Central memory CD8-positive, alpha-beta T cell (primary cell): Measurements from ENCODE around the gene BTBD9.

Experiments
- ATAC-seq: fragments of 150-1000 bp; cut with Tn5 transposase; replicated peaks from 2 replicates; pipeline ENCODE4 v1.10.0; 2022; ENCODE audit warnings: mild to moderate bottlenecking, moderate FRiP score, moderate number of reproducible peaks; ENCODE audit not compliant: poor library complexity, severe bottlenecking; ENCODE audit errors: extremely low read depth
- DNase-seq, 2 donors: peaks; one replicate each; pipeline ENCODE4 v3.0.0; 2021; ENCODE audit warnings: low spot score in 2 of 2
- H3K27ac Mint-ChIP-seq: one replicate; pipeline ENCODE4 v1.8.0; 2022; ENCODE audit warnings: low read depth, mild to moderate bottlenecking, moderate library complexity, mixed read lengths
- H3K27me3 Mint-ChIP-seq: one replicate; pipeline ENCODE4 v1.8.0; 2022; ENCODE audit warnings: mixed read lengths
- H3K36me3 Mint-ChIP-seq: one replicate; pipeline ENCODE4 v1.8.0; 2022; ENCODE audit warnings: mild to moderate bottlenecking, moderate library complexity, mixed read lengths; ENCODE audit not compliant: insufficient read depth
- H3K4me1 Mint-ChIP-seq: one replicate; pipeline ENCODE4 v1.8.0; 2022; ENCODE audit warnings: mixed read lengths
- H3K4me3 Mint-ChIP-seq: one replicate; pipeline ENCODE4 v1.8.0; 2022; ENCODE audit warnings: mild to moderate bottlenecking, moderate library complexity, mixed read lengths
- H3K9me3 Mint-ChIP-seq: one replicate; pipeline ENCODE4 v1.8.0; 2022; ENCODE audit warnings: mixed read lengths

The BTBD9 gene

GRCh38 chr6:38476888-38477287 is 162.8 kb downstream of the BTBD9 start:
- Mint-ChIP-seq H3K4me3 (no peak overlapping the region), H3K36me3 (peaks cover 6% of the 10 kb centered on the region), H3K4me1 (peaks cover 12% of the 10 kb centered on the region), H3K27ac (no peak overlapping the region), H3K9me3 (no peaks in the 10 kb centered on the region), H3K27me3 (no peaks in the 10 kb centered on the region)
- ATAC-seq (no peak), DNase-seq (no peak)

- Mint-ChIP-seq H3K36me3 (peaks cover 6% of the 10 kb centered on the region), H3K27me3 (no peaks in the 10 kb centered on the region), H3K27ac (no peak overlapping the region), H3K9me3 (no peaks in the 10 kb centered on the region), H3K4me3 (no peak overlapping the region), H3K4me1 (peaks cover 12% of the 10 kb centered on the region)
- no peak for DNase-seq
- no peak for ATAC-seq
Measured at GRCh38 chr6:38476141-38476540, 163.6 kb downstream of the BTBD9 start.

- Mint-ChIP-seq H3K27ac (no peak overlapping the region), H3K27me3 (no peaks in the 10 kb centered on the region), H3K4me1 (peaks cover 12% of the 10 kb centered on the region), H3K9me3 (no peaks in the 10 kb centered on the region), H3K36me3 (no peaks in the 10 kb centered on the region), H3K4me3 (no peak overlapping the region)
- no peak for DNase-seq
- ATAC-seq, result no peak
Measured at GRCh38 chr6:38470548-38470947, 169.2 kb downstream of the BTBD9 start.

GRCh38 chr6:38467566-38467965 is 172.2 kb downstream of the BTBD9 start:
- DNase-seq, result no peak

GRCh38 chr6:38460186-38460585 is 179.5 kb downstream of the BTBD9 start:
- Mint-ChIP-seq H3K4me1 (peaks cover 19% of the 10 kb centered on the region), H3K36me3 (peaks cover 2% of the 10 kb centered on the region), H3K9me3 (no peaks in the 10 kb centered on the region), H3K27ac (no peak overlapping the region), H3K27me3 (no peaks in the 10 kb centered on the region), H3K4me3 (no peak overlapping the region)
- DNase-seq (no peak), ATAC-seq (no peak)

More at GRCh38 chr6:38467566-38467965, 172.2 kb downstream of the BTBD9 start:
- no peak overlapping the region for H3K27ac Mint-ChIP-seq
- H3K27me3 Mint-ChIP-seq, result no peaks in the 10 kb centered on the region
- ATAC-seq, result no peak
- H3K4me3 Mint-ChIP-seq, result no peak overlapping the region
- H3K4me1 Mint-ChIP-seq, result peaks cover 6% of the 10 kb centered on the region
- H3K36me3 Mint-ChIP-seq, result peaks cover 2% of the 10 kb centered on the region
- no peaks in the 10 kb centered on the region for H3K9me3 Mint-ChIP-seq

GRCh38 chr6:38459291-38459690 is 180.4 kb downstream of the BTBD9 start:
- peaks cover 2% of the 10 kb centered on the region for H3K36me3 Mint-ChIP-seq
- H3K4me3 Mint-ChIP-seq, result no peak overlapping the region
- no peaks in the 10 kb centered on the region for H3K9me3 Mint-ChIP-seq
- ATAC-seq (no peak), DNase-seq (no peak)
- H3K4me1 Mint-ChIP-seq, result peaks cover 19% of the 10 kb centered on the region
- H3K27ac Mint-ChIP-seq, result no peak overlapping the region
- no peaks in the 10 kb centered on the region for H3K27me3 Mint-ChIP-seq

- peaks cover 1% of the 10 kb centered on the region for H3K36me3 Mint-ChIP-seq
- H3K4me3 Mint-ChIP-seq, result no peak overlapping the region
- H3K27ac Mint-ChIP-seq, result no peak overlapping the region
- H3K27me3 Mint-ChIP-seq, result no peaks in the 10 kb centered on the region
- no peak for ATAC-seq
- no peak for DNase-seq
- H3K9me3 Mint-ChIP-seq, result no peaks in the 10 kb centered on the region
- H3K4me1 Mint-ChIP-seq, result peaks cover 19% of the 10 kb centered on the region
Measured at GRCh38 chr6:38453861-38454260, 185.9 kb downstream of the BTBD9 start.

- no peak overlapping the region for H3K4me3 Mint-ChIP-seq
- peaks cover 1% of the 10 kb centered on the region for H3K36me3 Mint-ChIP-seq
- no peaks in the 10 kb centered on the region for H3K27me3 Mint-ChIP-seq
- no peak for DNase-seq
- H3K9me3 Mint-ChIP-seq, result no peaks in the 10 kb centered on the region
- no peak overlapping the region for H3K27ac Mint-ChIP-seq
- peaks cover 12% of the 10 kb centered on the region for H3K4me1 Mint-ChIP-seq
- ATAC-seq, result no peak
Measured at GRCh38 chr6:38452816-38453660, 186.7 kb downstream of the BTBD9 start.

GRCh38 chr6:38450717-38451116 is 189.0 kb downstream of the BTBD9 start:
- Mint-ChIP-seq H3K27ac (no peak overlapping the region), H3K4me3 (no peak overlapping the region), H3K27me3 (no peaks in the 10 kb centered on the region), H3K36me3 (peaks cover 1% of the 10 kb centered on the region), H3K9me3 (no peaks in the 10 kb centered on the region), H3K4me1 (no peaks in the 10 kb centered on the region)
- ATAC-seq (no peak), DNase-seq (no peak)

- ATAC-seq, result no peak
- peaks cover 1% of the 10 kb centered on the region for H3K36me3 Mint-ChIP-seq
Measured at GRCh38 chr6:38445925-38446324, 193.8 kb downstream of the BTBD9 start.

GRCh38 chr6:38445336-38445735 is 194.4 kb downstream of the BTBD9 start:
- Mint-ChIP-seq H3K9me3 (no peaks in the 10 kb centered on the region), H3K4me1 (peaks cover 10% of the 10 kb centered on the region), H3K27me3 (no peaks in the 10 kb centered on the region), H3K27ac (no peak overlapping the region), H3K36me3 (peaks cover 1% of the 10 kb centered on the region), H3K4me3 (no peak overlapping the region)
- DNase-seq (no peak), ATAC-seq (no peak)

More at GRCh38 chr6:38445925-38446324, 193.8 kb downstream of the BTBD9 start:
- no peaks in the 10 kb centered on the region for H3K27me3 Mint-ChIP-seq
- H3K4me3 Mint-ChIP-seq, result no peak overlapping the region
- H3K27ac Mint-ChIP-seq, result no peak overlapping the region
- no peaks in the 10 kb centered on the region for H3K9me3 Mint-ChIP-seq
- DNase-seq, result no peak
- peaks cover 10% of the 10 kb centered on the region for H3K4me1 Mint-ChIP-seq

- Mint-ChIP-seq H3K27ac (peak overlapping the region; percentile 1), H3K4me3 (no peak overlapping the region)
Measured at GRCh38 chr6:38443352-38444144, 196.2 kb downstream of the BTBD9 start.

GRCh38 chr6:38438097-38438496 is 201.6 kb downstream of the BTBD9 start:
- H3K27ac Mint-ChIP-seq, result no peak overlapping the region
- no peak for ATAC-seq
- peaks cover 30% of the 10 kb centered on the region for H3K4me1 Mint-ChIP-seq
- no peak for DNase-seq
- no peak overlapping the region for H3K4me3 Mint-ChIP-seq
- H3K9me3 Mint-ChIP-seq, result no peaks in the 10 kb centered on the region
- H3K36me3 Mint-ChIP-seq, result peaks cover 1% of the 10 kb centered on the region
- no peaks in the 10 kb centered on the region for H3K27me3 Mint-ChIP-seq

More at GRCh38 chr6:38443352-38444144, 196.2 kb downstream of the BTBD9 start:
- DNase-seq (no peak), ATAC-seq (no peak)
- no peaks in the 10 kb centered on the region for H3K36me3 Mint-ChIP-seq
- peaks cover 20% of the 10 kb centered on the region for H3K4me1 Mint-ChIP-seq
- H3K9me3 Mint-ChIP-seq, result no peaks in the 10 kb centered on the region
- no peaks in the 10 kb centered on the region for H3K27me3 Mint-ChIP-seq
